Measurements from ENCODE around the gene PILRA. TPM values are rescaled to one million over a fixed set of nuclear protein-coding genes. Genes with fewer than 3 reads are reported as not detected.
A peak's percentile ranks its signal among the peaks of the same experiment; 100 is the strongest.

The PILRA gene
- total and polyA plus RNA-seq, 10 of the 15 experiments (the other 5 are each of a cell fraction or from before 2014, with no cell fraction given): 6.6 to 43.3 (median 11.5) TPM

GRCh38 chr7:100428967-100429636, 55.8 kb downstream of the PILRA start (continued):
- TF ChIP-seq RELB (IDR thresholded peaks at IDR 0.05; ENCODE audit: low read depth): no peak
- no peak for TF ChIP-seq NFYA (IDR thresholded peaks at IDR 0.05; ENCODE audit: borderline replicate concordance, low read depth, low read length)
- 0 out of 2 replicates have a peak, but pooled peaks have one; percentile 38 for TF ChIP-seq TCF12 (IDR thresholded peaks at IDR 0.05; ENCODE audit: low read depth, low read length)
- peak; percentile 69 for TF ChIP-seq SMAD1 (IDR thresholded peaks at IDR 0.05; ENCODE audit: low read depth, partially characterized antibody)
- no peak; the same call in 1 of the 2 replicates for TF ChIP-seq PRDM15 (CRISPR knock-in tag; IDR thresholded peaks at IDR 0.05)
- TF ChIP-seq WRNIP1 (IDR thresholded peaks at IDR 0.05; ENCODE audit: borderline replicate concordance, low read depth, low read length): 0 out of 2 replicates have a peak, but pooled peaks have one; percentile 21
- peak; percentile 2 for TF ChIP-seq BMI1 (IDR thresholded peaks at IDR 0.05; ENCODE audit: borderline replicate concordance)
- 0 out of 2 replicates have a peak, but pooled peaks have one; percentile 47 for TF ChIP-seq BACH1 (IDR thresholded peaks at IDR 0.05; ENCODE audit: borderline replicate concordance)
- TF ChIP-seq ASH2L (IDR thresholded peaks at IDR 0.05; ENCODE audit: borderline replicate concordance, low read depth): 0 out of 2 replicates have a peak, but pooled peaks have one; percentile 5
- TF ChIP-seq SIN3A (IDR thresholded peaks at IDR 0.05; ENCODE audit: low read depth, low read length): peak; percentile 47
- TF ChIP-seq BHLHE40 (IDR thresholded peaks at IDR 0.05; ENCODE audit: borderline replicate concordance in 1 of 2, low read depth in 2 of 2, low read length in 1 of 2): peak; percentile 100
- TF ChIP-seq POLR2AphosphoS2 (IDR thresholded peaks at IDR 0.05; ENCODE audit: low read depth, low read length): peak; percentile 94
- 0 out of 2 replicates have a peak, but pooled peaks have one; percentile 9 for TF ChIP-seq BCL11A (IDR thresholded peaks at IDR 0.05; ENCODE audit: low read depth, low read length)
- peak; percentile 46; the same call in 1 of the 2 replicates for TF ChIP-seq PKNOX1 (IDR thresholded peaks at IDR 0.05)
- TF ChIP-seq ZNF207 (IDR thresholded peaks at IDR 0.05; ENCODE audit: borderline replicate concordance): no peak
- no peak; the same call in 1 of the 2 replicates for TF ChIP-seq GATAD2B (conservative IDR thresholded peaks at IDR 0.05; ENCODE audit: low read depth)
- TF ChIP-seq KAT2A (conservative IDR thresholded peaks at IDR 0.05; ENCODE audit: control insufficient read depth, low read depth, low read length): no peak
- peak; percentile 72 for TF ChIP-seq RELA (IDR thresholded peaks at IDR 0.05; ENCODE audit: borderline replicate concordance, partially characterized antibody)
- no peak for TF ChIP-seq ZNF274 (IDR thresholded peaks at IDR 0.05; ENCODE audit: insufficient read depth, insufficient read length)
- TF ChIP-seq NBN (IDR thresholded peaks at IDR 0.05): peak; percentile 71
- no peak for TF ChIP-seq ZBTB33 (IDR thresholded peaks at IDR 0.05)
